CD4-positive, alpha-beta T cell treated with Interleukin-15 for 4 hours (primary cell): ENCODE results near the gene RNF187.
A peak's percentile ranks its signal among the peaks of the same experiment; 100 is the strongest.
"Not testable (repeated sequence)": the region's sequence is repeated elsewhere in the genome, so short reads cannot be mapped to it uniquely, and the experiment has no call there.

Source experiments
- DNase-seq: peaks from one replicate; pipeline ENCODE4 v3.0.0-alpha.2; 2020; ENCODE audit warnings: low spot score

Gene RNF187

GRCh38 chr1:228488125-228488817 lies 1.1 kb downstream of the RNF187 start:
- no peak for DNase-seq

- DNase-seq, result no peak
Measured at GRCh38 chr1:228488818-228489674, 1.9 kb downstream of the RNF187 start.

- no peak for DNase-seq
Measured at GRCh38 chr1:228490120-228491078, 3.2 kb downstream of the RNF187 start.

DNA sequence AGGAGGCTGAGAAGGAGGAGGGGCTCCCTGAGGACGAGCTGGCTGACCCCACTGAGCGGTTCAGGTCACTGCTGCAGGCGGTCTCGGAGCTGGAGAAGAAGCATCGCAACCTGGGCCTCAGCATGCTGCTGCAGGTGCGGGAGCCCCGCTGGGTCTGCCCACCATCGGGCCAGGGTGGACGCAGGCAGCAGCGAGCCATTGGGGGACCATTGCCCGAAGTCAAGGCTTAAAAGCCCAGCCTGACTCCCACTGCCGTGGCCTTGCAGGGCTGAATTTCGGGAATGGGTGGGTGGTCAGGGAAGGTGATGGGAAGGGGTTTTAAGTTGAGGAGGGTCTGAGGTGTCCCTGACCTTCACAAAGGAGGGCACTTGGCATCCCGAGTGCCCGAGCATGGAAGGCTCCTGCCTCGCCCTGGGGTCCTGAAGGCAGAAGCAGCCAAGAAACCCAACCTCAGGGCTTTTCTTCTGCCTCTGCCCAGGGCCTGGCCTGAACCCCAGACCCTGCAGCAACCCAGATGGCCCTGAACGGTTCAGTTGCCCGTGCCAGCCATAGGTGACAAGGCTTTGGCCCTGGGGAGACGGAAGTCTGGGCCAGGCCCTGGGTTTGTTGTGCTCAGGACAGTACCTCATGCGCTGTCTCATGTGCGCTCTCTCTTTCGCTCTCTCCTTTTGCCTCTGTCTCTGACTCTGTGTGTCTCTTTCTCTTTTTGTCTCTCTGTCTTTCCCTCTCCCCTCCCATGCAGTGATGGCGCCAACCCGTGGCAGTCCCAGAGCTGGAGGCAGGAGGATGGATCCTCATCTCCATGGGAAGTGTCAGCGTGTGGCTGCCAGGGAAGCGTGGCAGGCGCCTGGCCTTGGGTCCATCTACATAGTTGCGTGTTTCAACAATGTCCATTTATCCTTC lies 6.2 kb downstream of the RNF187 start:
- DNase-seq, result no peak

GRCh38 chr1:228494044-228494353 lies 6.8 kb downstream of the RNF187 start:
- DNase-seq, result no peak

DNA sequence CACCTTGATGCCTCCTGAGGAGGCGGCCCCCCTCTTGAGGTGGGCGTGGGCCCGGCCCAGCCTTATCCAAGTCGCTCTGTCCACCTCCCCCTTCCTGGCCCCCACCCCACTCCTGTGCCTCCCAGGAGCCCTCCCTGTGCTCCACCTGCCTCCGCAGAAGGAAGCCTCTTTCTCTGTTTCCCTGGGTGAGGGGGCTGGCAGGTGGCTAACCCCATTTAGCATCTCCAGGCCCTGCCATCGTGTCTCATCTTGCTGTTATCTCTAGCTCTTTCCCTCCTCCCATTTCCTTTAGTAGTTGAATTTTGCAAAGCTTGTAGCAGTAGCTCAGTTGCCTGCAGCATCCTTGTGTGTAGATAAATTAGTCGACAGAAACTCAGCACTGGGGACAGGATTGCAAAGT lies 7.2 kb downstream of the RNF187 start:
- DNase-seq, result no peak

GRCh38 chr1:228494970-228495853 lies 8.0 kb downstream of the RNF187 start:
- no peak for DNase-seq

DNA sequence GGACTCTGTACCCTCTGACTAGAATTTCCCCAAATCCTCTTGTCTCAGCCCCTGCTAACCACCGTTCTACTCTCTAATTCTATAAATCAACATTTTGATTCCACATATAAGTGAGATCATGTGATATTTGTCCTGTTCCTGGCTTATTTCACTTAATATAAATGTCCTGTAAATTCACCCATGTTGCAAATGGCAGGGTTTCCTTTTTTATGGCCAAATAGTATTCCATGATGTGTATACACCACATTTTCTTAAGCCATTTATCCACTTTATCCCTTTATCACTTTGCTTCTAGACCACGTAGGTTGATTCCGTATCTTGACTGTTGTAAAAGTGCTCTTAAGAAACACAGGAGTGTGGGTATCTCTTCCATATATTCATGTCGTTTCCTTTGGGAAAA lies 8.9 kb downstream of the RNF187 start:
- DNase-seq, result no peak

DNA sequence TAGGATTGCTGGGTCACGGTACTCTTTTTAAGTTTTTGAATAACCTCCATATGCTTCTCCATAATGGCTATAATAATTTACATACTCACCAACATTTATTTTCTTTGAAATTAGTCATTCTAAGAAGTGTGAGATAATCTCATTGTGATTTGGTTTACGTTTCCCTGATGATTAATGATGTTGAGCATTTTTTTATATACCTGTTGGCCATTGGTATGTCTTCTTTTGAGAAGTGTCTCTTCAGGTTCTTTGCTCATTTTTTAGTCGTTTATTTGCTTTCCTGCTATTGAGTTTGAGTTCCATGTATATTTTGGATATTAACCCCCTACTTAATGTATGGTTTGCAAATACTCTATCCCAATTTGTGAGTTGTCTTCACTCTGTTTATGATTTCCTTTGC lies 9.3 kb downstream of the RNF187 start:
- DNase-seq, result no peak

DNA sequence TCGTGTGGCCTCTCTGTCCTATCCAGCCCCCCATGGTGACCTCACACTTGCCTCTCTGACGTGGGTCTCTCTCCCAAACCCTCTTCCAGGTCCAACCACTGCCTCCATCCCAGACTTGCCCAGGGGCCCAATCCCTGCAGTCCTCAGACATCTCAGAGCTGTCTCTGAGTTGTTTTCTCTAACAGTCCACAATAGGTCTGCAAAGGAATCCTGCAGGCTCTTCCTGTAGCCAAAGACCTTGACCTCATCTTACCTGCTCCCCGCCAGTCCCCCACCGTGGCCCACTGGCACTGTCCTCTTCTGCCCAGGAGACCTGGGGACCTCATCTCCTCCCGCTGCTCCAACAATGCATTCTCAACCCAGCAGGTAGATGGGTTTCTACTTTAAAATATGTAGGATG lies 10.0 kb downstream of the RNF187 start:
- no peak for DNase-seq

- DNase-seq, result no peak
Measured at GRCh38 chr1:228497817-228498216, 10.6 kb downstream of the RNF187 start.

- DNase-seq, result no peak
Measured at GRCh38 chr1:228500143-228500734, 13.1 kb downstream of the RNF187 start.

DNA sequence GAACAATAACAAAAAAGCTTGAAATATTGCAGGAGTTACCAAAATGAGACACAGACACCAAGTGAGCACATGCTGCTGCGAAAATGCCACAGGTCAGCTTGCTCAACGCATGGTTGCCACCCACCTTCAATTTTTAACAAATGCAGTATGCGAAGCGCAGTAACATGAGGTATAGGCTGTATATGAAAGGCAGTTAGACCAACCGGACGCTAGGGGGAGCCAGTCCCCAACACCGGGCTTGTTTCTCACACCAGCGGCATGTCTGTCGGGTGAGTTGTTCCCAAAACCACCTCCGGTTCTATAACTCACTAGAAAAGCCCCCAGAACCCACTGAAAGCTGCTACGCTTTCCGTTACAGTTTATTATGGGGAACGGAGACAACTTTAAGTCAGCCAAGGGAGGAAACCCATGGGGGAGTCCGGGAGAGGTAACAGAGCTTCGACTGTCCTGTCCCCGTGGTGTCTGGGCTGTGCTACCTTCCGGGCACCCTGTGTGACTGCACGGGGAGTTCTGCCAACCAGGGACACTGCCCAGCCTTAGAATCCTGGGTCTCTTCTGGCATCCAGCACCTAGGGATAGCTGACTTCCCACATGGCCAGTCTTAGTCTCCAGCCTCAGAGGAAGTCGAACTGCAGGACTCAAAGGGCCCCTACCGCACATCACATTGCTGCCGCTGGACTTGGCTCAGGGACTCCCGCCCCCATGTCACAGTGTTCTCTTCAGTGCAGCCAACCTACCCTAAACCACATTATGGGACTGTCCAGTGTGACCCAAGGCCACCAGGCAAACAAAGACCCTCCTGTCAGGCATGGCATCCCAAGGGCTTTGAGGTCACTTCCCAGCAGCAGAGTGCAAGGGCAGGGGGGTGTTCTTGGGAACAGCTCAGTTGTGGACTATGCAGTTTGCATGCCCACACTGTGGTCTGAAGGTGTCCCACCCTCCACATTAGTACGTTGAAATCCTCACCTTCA lies 14.0 kb downstream of the RNF187 start:
- DNase-seq, result peak; percentile 89

GRCh38 chr1:228502522-228502921 lies 15.3 kb downstream of the RNF187 start:
- DNase-seq, result no peak

- DNase-seq, result not testable (repeated sequence)
Measured at GRCh38 chr1:228505944-228506343, 18.8 kb downstream of the RNF187 start.

- DNase-seq, result no peak
Measured at GRCh38 chr1:228507961-228508652, 20.9 kb downstream of the RNF187 start.

- DNase-seq, result no peak
Measured at GRCh38 chr1:228508840-228509415, 21.7 kb downstream of the RNF187 start.
